ENCODE measurements around the gene PIK3AP1. TPM values are rescaled to one million over a fixed set of nuclear protein-coding genes. Genes with fewer than 3 reads are reported as not detected.
"Not testable (repeated sequence)": the region's sequence is repeated elsewhere in the genome, so short reads cannot be mapped to it uniquely, and the experiment has no call there.

PIK3AP1 gene
- total RNA-seq, 2 donors from 2014 or later, result 1.3 to 5.2 TPM

GRCh38 chr10:96701265-96701664, 19.0 kb downstream of the PIK3AP1 start:
- no peaks in the 10 kb centered on the region for H3K36me3 ChIP-seq (ENCODE audit: control insufficient read depth, insufficient read depth, low read length)
- H3K36me3 Mint-ChIP-seq (ENCODE audit: low read depth), result peaks cover 3% of the 10 kb centered on the region
- H3K9me3 Mint-ChIP-seq, result no peaks in the 10 kb centered on the region
- no peak overlapping the region for H3K9ac ChIP-seq (ENCODE audit: extremely low read depth, low read length, poor library complexity, severe bottlenecking)
- no peak for TF ChIP-seq CTCF (conservative IDR thresholded peaks at IDR 0.05)
- H3K9me3 ChIP-seq (ENCODE audit: control insufficient read depth, low read length), result no peaks in the 10 kb centered on the region
- 63% methylated on average over 3 of the region's 3 CpGs; no CpG with 5 or more reads in 1 of the 2 experiments for WGBS, 2 experiments (ENCODE audit: insufficient coverage in 1 of 2, insufficient read length in 1 of 2)
- no peak for DNase-seq
- H3K4me3 Mint-ChIP-seq, result no peak overlapping the region
- no peak overlapping the region for H3K4me3 ChIP-seq (ENCODE audit: low read length)
- no peak overlapping the region for H3K27ac Mint-ChIP-seq
- H3K27ac ChIP-seq (ENCODE audit: low read depth, low read length), result no peak overlapping the region
- no peaks in the 10 kb centered on the region for H3K27me3 ChIP-seq (ENCODE audit: control insufficient read depth, insufficient read depth, low read length, poor library complexity, severe bottlenecking)
- no peaks in the 10 kb centered on the region for H3K4me1 ChIP-seq (ENCODE audit: control insufficient read depth, insufficient read depth, low read length)
- no peaks in the 10 kb centered on the region for H3K27me3 Mint-ChIP-seq (ENCODE audit: insufficient read depth)
- peaks cover 3% of the 10 kb centered on the region for H3K4me1 Mint-ChIP-seq

GRCh38 chr10:96700374-96701099, 19.8 kb downstream of the PIK3AP1 start:
- Histone ChIP-seq H3K4me3 (ENCODE audit: low read length) (no peak overlapping the region), H3K9ac (ENCODE audit: extremely low read depth, low read length, poor library complexity, severe bottlenecking) (no peak overlapping the region), H3K27ac (ENCODE audit: low read depth, low read length) (no peak overlapping the region), H3K36me3 (ENCODE audit: control insufficient read depth, insufficient read depth, low read length) (no peaks in the 10 kb centered on the region), H3K9me3 (ENCODE audit: control insufficient read depth, low read length) (no peaks in the 10 kb centered on the region), H3K4me1 (ENCODE audit: control insufficient read depth, insufficient read depth, low read length) (no peaks in the 10 kb centered on the region), H3K27me3 (ENCODE audit: control insufficient read depth, insufficient read depth, low read length, poor library complexity, severe bottlenecking) (no peaks in the 10 kb centered on the region)
- Mint-ChIP-seq H3K4me3 (no peak overlapping the region), H3K27me3 (ENCODE audit: insufficient read depth) (no peaks in the 10 kb centered on the region), H3K4me1 (peaks cover 3% of the 10 kb centered on the region), H3K9me3 (no peaks in the 10 kb centered on the region), H3K27ac (no peak overlapping the region), H3K36me3 (ENCODE audit: low read depth) (peaks cover 3% of the 10 kb centered on the region)
- TF ChIP-seq CTCF (conservative IDR thresholded peaks at IDR 0.05), result no peak
- WGBS, 2 experiments (ENCODE audit: insufficient coverage in 1 of 2, insufficient read length in 1 of 2), result 91 to 98% methylated on average over 7 to 13 of the region's 13 CpGs
- DNase-seq, result no peak

- Mint-ChIP-seq H3K27ac (no peak overlapping the region), H3K27me3 (ENCODE audit: insufficient read depth) (no peaks in the 10 kb centered on the region), H3K9me3 (no peaks in the 10 kb centered on the region), H3K36me3 (ENCODE audit: low read depth) (no peaks in the 10 kb centered on the region), H3K4me1 (peaks cover 3% of the 10 kb centered on the region), H3K4me3 (no peak overlapping the region)
- H3K9me3 ChIP-seq (ENCODE audit: control insufficient read depth, low read length), result no peaks in the 10 kb centered on the region
- TF ChIP-seq CTCF (conservative IDR thresholded peaks at IDR 0.05), result no peak
- no peaks in the 10 kb centered on the region for H3K27me3 ChIP-seq (ENCODE audit: control insufficient read depth, insufficient read depth, low read length, poor library complexity, severe bottlenecking)
- H3K27ac ChIP-seq (ENCODE audit: low read depth, low read length), result no peak overlapping the region
- no peaks in the 10 kb centered on the region for H3K4me1 ChIP-seq (ENCODE audit: control insufficient read depth, insufficient read depth, low read length)
- no peak for DNase-seq
- no peak overlapping the region for H3K9ac ChIP-seq (ENCODE audit: extremely low read depth, low read length, poor library complexity, severe bottlenecking)
- H3K36me3 ChIP-seq (ENCODE audit: control insufficient read depth, insufficient read depth, low read length), result no peaks in the 10 kb centered on the region
- WGBS, 2 experiments (ENCODE audit: insufficient coverage in 1 of 2, insufficient read length in 1 of 2), result 92 to 100% methylated on average over 3 of the region's 3 CpGs
- no peak overlapping the region for H3K4me3 ChIP-seq (ENCODE audit: low read length)
These were observed 20.7 kb downstream of the PIK3AP1 start for GRCh38 chr10:96699613-96700012.

GRCh38 chr10:96698305-96698704, 22.0 kb downstream of the PIK3AP1 start:
- H3K27me3 Mint-ChIP-seq (ENCODE audit: insufficient read depth); H3K4me1 Mint-ChIP-seq; DNase-seq; H3K36me3 ChIP-seq (ENCODE audit: control insufficient read depth, insufficient read depth, low read length); H3K27ac Mint-ChIP-seq; H3K27ac ChIP-seq (ENCODE audit: low read depth, low read length); H3K27me3 ChIP-seq (ENCODE audit: control insufficient read depth, insufficient read depth, low read length, poor library complexity, severe bottlenecking); H3K9ac ChIP-seq (ENCODE audit: extremely low read depth, low read length, poor library complexity, severe bottlenecking); H3K4me1 ChIP-seq (ENCODE audit: control insufficient read depth, insufficient read depth, low read length); H3K9me3 Mint-ChIP-seq; H3K4me3 Mint-ChIP-seq; H3K9me3 ChIP-seq (ENCODE audit: control insufficient read depth, low read length); H3K36me3 Mint-ChIP-seq (ENCODE audit: low read depth); H3K4me3 ChIP-seq (ENCODE audit: low read length): not testable (repeated sequence)
- 82 to 93% methylated on average over 2 to 6 of the region's 6 CpGs for WGBS, 2 experiments (ENCODE audit: insufficient coverage in 1 of 2, insufficient read length in 1 of 2)

All from endodermal cell (in vitro differentiated cells).